SU-DHL-6 (cell line): ENCODE results near the gene RBM48.

Source experiments
- EZH2phosphoT487 ChIP-seq: fragments of 200-600 bp; sonication (generic), shearing (Covaris generic); conservative IDR thresholded peaks from 2 replicates; pipeline ENCODE4 v1.6.1; 2018; ENCODE audit warnings: mild to moderate bottlenecking, antibody characterized with exemption, low read length, moderate library complexity, mixed read lengths
- TF ChIP-seq, protein P1 (sequence below): fragments of 200-600 bp; sonication (generic); IDR thresholded peaks from one replicate; pipeline ENCODE4 v1.5.1; 2017; ENCODE audit warnings: antibody characterized with exemption, mild to moderate bottlenecking, low read length, moderate library complexity; ENCODE audit not compliant: insufficient read depth, poor library complexity, severe bottlenecking

DNA sequence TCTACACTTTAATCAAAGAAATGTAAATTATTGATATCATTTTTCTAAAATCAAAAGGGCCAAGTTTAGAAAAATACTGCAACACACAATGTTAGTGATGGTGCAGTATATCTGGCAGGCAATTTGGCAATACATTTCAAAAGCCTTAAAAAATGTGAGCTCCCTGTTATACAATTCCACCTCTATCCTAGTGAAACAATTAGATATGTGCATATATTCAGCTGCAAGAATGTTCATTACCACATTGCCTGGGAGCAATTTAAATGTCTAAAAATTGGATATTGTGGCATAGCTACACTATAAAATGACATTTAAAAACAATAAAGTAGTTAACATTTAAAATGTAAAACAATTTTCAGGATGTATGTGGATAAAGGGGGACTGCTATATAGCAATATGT lies 40.8 kb upstream of the RBM48 start:
- TF ChIP-seq, protein P1, sequence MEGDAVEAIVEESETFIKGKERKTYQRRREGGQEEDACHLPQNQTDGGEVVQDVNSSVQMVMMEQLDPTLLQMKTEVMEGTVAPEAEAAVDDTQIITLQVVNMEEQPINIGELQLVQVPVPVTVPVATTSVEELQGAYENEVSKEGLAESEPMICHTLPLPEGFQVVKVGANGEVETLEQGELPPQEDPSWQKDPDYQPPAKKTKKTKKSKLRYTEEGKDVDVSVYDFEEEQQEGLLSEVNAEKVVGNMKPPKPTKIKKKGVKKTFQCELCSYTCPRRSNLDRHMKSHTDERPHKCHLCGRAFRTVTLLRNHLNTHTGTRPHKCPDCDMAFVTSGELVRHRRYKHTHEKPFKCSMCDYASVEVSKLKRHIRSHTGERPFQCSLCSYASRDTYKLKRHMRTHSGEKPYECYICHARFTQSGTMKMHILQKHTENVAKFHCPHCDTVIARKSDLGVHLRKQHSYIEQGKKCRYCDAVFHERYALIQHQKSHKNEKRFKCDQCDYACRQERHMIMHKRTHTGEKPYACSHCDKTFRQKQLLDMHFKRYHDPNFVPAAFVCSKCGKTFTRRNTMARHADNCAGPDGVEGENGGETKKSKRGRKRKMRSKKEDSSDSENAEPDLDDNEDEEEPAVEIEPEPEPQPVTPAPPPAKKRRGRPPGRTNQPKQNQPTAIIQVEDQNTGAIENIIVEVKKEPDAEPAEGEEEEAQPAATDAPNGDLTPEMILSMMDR: no peak
- no peak for TF ChIP-seq EZH2phosphoT487
